K562 (cell line): ENCODE results near the gene TTC9C. TPM values are rescaled to one million over a fixed set of nuclear protein-coding genes. Genes with fewer than 3 reads are reported as not detected.

Source experiments
- ARID2 ChIP-seq: fragments of 450-650 bp; IDR thresholded peaks from 2 replicates; pipeline ENCODE4 v1.6.1; 2017; ENCODE audit warnings: antibody characterized with exemption, mild to moderate bottlenecking
- CHD1 ChIP-seq: fragments of 200-600 bp; sonication (generic); IDR thresholded peaks from one replicate; pipeline ENCODE4 v1.6.1; 2012; ENCODE audit warnings: mild to moderate bottlenecking, moderate library complexity, low read length, inconsistent platforms
- CREB3L1 ChIP-seq: fragments of 450-650 bp; IDR thresholded peaks from 2 replicates; pipeline ENCODE4 v1.6.1; 2014; ENCODE audit warnings: low read depth, mild to moderate bottlenecking, moderate library complexity, borderline replicate concordance
- EP400 ChIP-seq: fragments of 450-650 bp; IDR thresholded peaks from 2 replicates; pipeline ENCODE4 v1.6.1; 2017; ENCODE audit warnings: antibody characterized with exemption, mild to moderate bottlenecking, moderate library complexity
- HMGN3 ChIP-seq: IDR thresholded peaks from 2 replicates; pipeline ENCODE4 v1.6.1; 2011; ENCODE audit warnings: borderline replicate concordance, low read depth, mild to moderate bottlenecking, mixed read lengths, low read length; ENCODE audit not compliant: insufficient read length; ENCODE audit errors: extremely low read depth
- ID3 ChIP-seq, 2 experiments: fragments of 250-450 bp in 1 of 2; fragments of 450-650 bp in 1 of 2; sonication (Bioruptor Pico) in 1 of 2; IDR thresholded peaks; 2 replicates each; pipeline versions ENCODE4 v1.6.1 to v1.8.0; 2016 to 2021; ENCODE audit warnings: mild to moderate bottlenecking in 2 of 2, moderate library complexity in 2 of 2, missing compliant biosample characterization in 1 of 2, missing genetic modification characterization in 1 of 2
- LCOR ChIP-seq: sonication (generic); formaldehyde crosslinking; IDR thresholded peaks from 2 replicates; pipeline ENCODE4 v1.8.0; 2022; ENCODE audit warnings: mild to moderate bottlenecking, missing genetic modification reagents
- NCOA1 ChIP-seq: fragments of 450-650 bp; IDR thresholded peaks from 2 replicates; pipeline ENCODE4 v1.6.1; 2016; ENCODE audit warnings: low read depth
- NFIC ChIP-seq: fragments of 450-650 bp; IDR thresholded peaks from 2 replicates; pipeline ENCODE4 v1.6.1; 2017; ENCODE audit warnings: mild to moderate bottlenecking, inconsistent platforms
- RB1 ChIP-seq: fragments of 450-650 bp; IDR thresholded peaks from 2 replicates; pipeline ENCODE4 v1.6.1; 2017; ENCODE audit warnings: low read depth, mild to moderate bottlenecking
- RBFOX2 ChIP-seq: fragments of 200-400 bp; formaldehyde crosslinking; IDR thresholded peaks from 2 replicates; pipeline ENCODE4 v1.6.1; 2017; ENCODE audit warnings: low read depth, mild to moderate bottlenecking, low read length, moderate library complexity
- SIN3B ChIP-seq: fragments of 450-650 bp; IDR thresholded peaks from 2 replicates; pipeline ENCODE4 v1.6.1; 2017; ENCODE audit warnings: low read depth, mild to moderate bottlenecking, moderate library complexity
- SREBF1 ChIP-seq: fragments of 150-350 bp; IDR thresholded peaks from 2 replicates; pipeline ENCODE4 v1.6.1; 2014; ENCODE audit warnings: antibody characterized with exemption, low read depth, low read length, borderline replicate concordance
- SRF ChIP-seq, 2 experiments: fragments of 250-450, 450-650 bp in 1 of 2; sonication (Bioruptor Pico) in 1 of 2; sonication (generic) in 1 of 2; formaldehyde crosslinking; IDR thresholded peaks; 2 replicates each; pipeline versions ENCODE4 v1.5.0 to v1.5.1; 2020 to 2022; ENCODE audit warnings: mild to moderate bottlenecking in 1 of 2, missing genetic modification reagents in 1 of 2
- XRCC4 ChIP-seq: IDR thresholded peaks from one replicate; pipeline ENCODE4 v1.6.1; 2011; ENCODE audit not compliant: insufficient read depth, insufficient read length; ENCODE audit errors: extremely low read depth
- ZBTB34 ChIP-seq: fragments of 250-450 bp; sonication (Bioruptor Pico); IDR thresholded peaks from 2 replicates; pipeline ENCODE4 v1.8.0; 2021; ENCODE audit warnings: mild to moderate bottlenecking, moderate library complexity
- ZNF134 ChIP-seq: fragments of 250-450 bp; sonication (Bioruptor Pico); conservative IDR thresholded peaks from 2 replicates; pipeline ENCODE4 v1.4.0; 2020
- ZNF518B ChIP-seq: fragments of 250-450 bp; sonication (Bioruptor Pico); IDR thresholded peaks from 2 replicates; pipeline ENCODE4 v1.5.0; 2021; ENCODE audit warnings: mild to moderate bottlenecking, moderate library complexity
- ZNF696 ChIP-seq: fragments of 250-450 bp; sonication (Bioruptor Pico); conservative IDR thresholded peaks from 2 replicates; pipeline ENCODE4 v1.4.0; 2020; ENCODE audit warnings: mild to moderate bottlenecking, moderate library complexity
- polyA plus RNA-seq, 8 experiments: library from polyadenylated mRNA; depleted of rRNA in 4 of 8; stranded (reverse) in 5 of 8; unstranded in 3 of 8; fragments of >200 nt; fragmentation: Nextera tagmentation in 2 of 8; fragmentation: Illumina TruSeq in 1 of 8; extraction: Ambion mirVana in 2 of 8; extraction: Trizol in 1 of 8; gene quantifications; 2 replicates each; pipeline versions ENCODE4 v1.2.1 to v1.2.3, GENCODE V29; 2011 to 2014; ENCODE audit warnings: inconsistent platforms in 1 of 8, missing spikeins in 1 of 8
- total RNA-seq, 7 experiments: library from RNA; depleted of rRNA in 6 of 7; stranded (reverse); fragments of >200 nt in 6 of 7; fragmentation: Illumina TruSeq in 2 of 7; extraction: Trizol in 2 of 7; gene quantifications; 2 replicates each; pipeline versions ENCODE4 v1.2.1 to v1.2.3, GENCODE V29; 2011 to 2021; ENCODE audit warnings: low replicate concordance in 1 of 7
- TF ChIP-seq, protein P1 (sequence below): fragments of 450-650 bp; IDR thresholded peaks from 2 replicates; pipeline ENCODE4 v1.6.1; 2016; ENCODE audit warnings: missing biosample characterization, missing genetic modification characterization

TTC9C gene
- total and polyA plus RNA-seq, 9 of the 15 experiments (the other 6 are each of a cell fraction or from before 2014, with no cell fraction given) = 32.8 to 59.0 (median 37.1) TPM

DNA sequence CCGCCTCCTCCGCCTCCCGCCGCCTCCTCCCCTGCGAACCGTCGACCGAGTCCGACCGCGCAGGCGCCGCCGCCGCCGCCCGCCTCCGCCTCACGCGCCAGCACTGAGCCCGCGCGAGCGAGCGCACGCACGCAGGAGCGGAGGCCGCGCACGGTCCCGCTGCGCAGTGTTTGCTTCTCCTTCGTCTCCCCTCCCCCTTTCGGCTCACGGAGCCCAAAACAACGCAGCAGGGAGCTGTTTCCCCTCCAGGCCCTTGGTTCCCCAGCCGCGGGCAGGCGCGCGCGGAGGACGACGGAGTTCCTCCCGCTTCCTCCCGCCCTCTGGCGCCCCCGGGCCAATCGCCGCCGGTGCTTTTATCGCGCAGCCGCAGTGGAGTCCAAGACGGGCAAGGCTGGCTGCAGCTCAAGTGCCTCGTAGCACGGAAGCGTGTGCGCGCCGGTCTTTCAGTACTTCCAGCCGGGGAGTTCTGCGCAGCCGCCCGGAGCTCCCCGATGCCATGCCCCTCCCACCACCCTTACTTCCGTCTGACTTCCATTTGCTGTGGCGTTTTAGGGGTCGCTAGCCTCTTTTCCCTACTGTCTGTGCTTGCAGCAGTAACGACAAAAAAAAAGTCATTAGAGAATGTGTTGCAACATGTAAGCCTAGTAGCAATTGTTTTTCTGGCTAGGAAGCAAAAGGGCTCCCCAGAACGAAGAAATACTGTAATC is 968 bp upstream of the TTC9C start, which contains the start of gene HNRNPUL2 (continued):
- peak in 1 of 2 experiments; percentile 63; a peak in 1 of 4 replicates for TF ChIP-seq SRF (CRISPR knock-in tag; IDR thresholded peaks at IDR 0.05)
- no peak for TF ChIP-seq ID3 (CRISPR knock-in tag; IDR thresholded peaks at IDR 0.05)
- peak; percentile 71 for TF ChIP-seq ID3 (tag; IDR thresholded peaks at IDR 0.05)
- TF ChIP-seq EP400 = peak; percentile 90
- TF ChIP-seq, protein P1, sequence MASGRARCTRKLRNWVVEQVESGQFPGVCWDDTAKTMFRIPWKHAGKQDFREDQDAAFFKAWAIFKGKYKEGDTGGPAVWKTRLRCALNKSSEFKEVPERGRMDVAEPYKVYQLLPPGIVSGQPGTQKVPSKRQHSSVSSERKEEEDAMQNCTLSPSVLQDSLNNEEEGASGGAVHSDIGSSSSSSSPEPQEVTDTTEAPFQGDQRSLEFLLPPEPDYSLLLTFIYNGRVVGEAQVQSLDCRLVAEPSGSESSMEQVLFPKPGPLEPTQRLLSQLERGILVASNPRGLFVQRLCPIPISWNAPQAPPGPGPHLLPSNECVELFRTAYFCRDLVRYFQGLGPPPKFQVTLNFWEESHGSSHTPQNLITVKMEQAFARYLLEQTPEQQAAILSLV = no peak
- peak; percentile 87 for TF ChIP-seq HMGN3
- TF ChIP-seq RB1 = peak; percentile 96
- no peak for TF ChIP-seq XRCC4
- TF ChIP-seq CREB3L1 = peak; percentile 80
- TF ChIP-seq NCOA1 = no peak
- TF ChIP-seq ZNF518B (CRISPR knock-in tag) = no peak
- TF ChIP-seq ZBTB34 (CRISPR knock-in tag) = no peak
- TF ChIP-seq ZNF696 (CRISPR knock-in tag) = no peak
- no peak for TF ChIP-seq ZNF134 (CRISPR knock-in tag)
- TF ChIP-seq ARID2 = no peak
- peak; percentile 98 for TF ChIP-seq RBFOX2
- peak; percentile 55 for TF ChIP-seq NFIC
- peak; percentile 47 for TF ChIP-seq LCOR (CRISPR knock-in tag)
- no peak for TF ChIP-seq SREBF1
- TF ChIP-seq CHD1 = no peak
- TF ChIP-seq SIN3B = peak; percentile 83
